BLaER1 treated with 17β-estradiol and CSF1 and Interleukin-3, amounts not matched to agents 10 nM and 100 nM (cell line): ENCODE data around the gene UCP2.

Experiments used
- H3K27ac ChIP-seq, 11 experiments: shearing (Covaris generic); formaldehyde crosslinking; 2 replicates each; pipeline ENCODE4 v1.8.1; 2022
- H3K27me3 ChIP-seq, 11 experiments: shearing (Covaris generic); formaldehyde crosslinking; 2 replicates each; pipeline ENCODE4 v1.8.1; 2022
- H3K36me3 ChIP-seq, 11 experiments: shearing (Covaris generic); formaldehyde crosslinking; 2 replicates each; pipeline ENCODE4 v1.8.1; 2022
- H3K4me1 ChIP-seq, 10 experiments: shearing (Covaris generic); formaldehyde crosslinking; 2 replicates each; pipeline ENCODE4 v1.8.1; 2022
- H3K4me2 ChIP-seq, 11 experiments: shearing (Covaris generic); formaldehyde crosslinking; 2 replicates each; pipeline ENCODE4 v1.8.1; 2022
- H3K4me3 ChIP-seq, 10 experiments: shearing (Covaris generic); formaldehyde crosslinking; 2 replicates each; pipeline ENCODE4 v1.8.1; 2022
- H3K9ac ChIP-seq, 11 experiments: shearing (Covaris generic); formaldehyde crosslinking; 2 replicates each; pipeline ENCODE4 v1.8.1; 2022
- H3K9me3 ChIP-seq, 11 experiments: shearing (Covaris generic); formaldehyde crosslinking; replicated peaks in 1 of 11; 2 replicates each; pipeline ENCODE4 v1.8.1; 2022
- H4K20me1 ChIP-seq, 11 experiments: shearing (Covaris generic); formaldehyde crosslinking; 2 replicates each; pipeline ENCODE4 v1.8.1; 2022
- Cebpa-rat ChIP-seq, 11 experiments: shearing (Covaris generic); IDR thresholded peaks; 2 replicates each; pipeline ENCODE4 v1.8.1; 2022

UCP2 gene

GRCh38 chr11:73980001-73980961 lies 2.4 kb downstream of the UCP2 start:
- Histone ChIP-seq H3K4me2 (peak overlapping the region; percentile 91 to 100 (median 98)), H3K36me3 (peaks cover 45 to 68% (median 59%) of the 10 kb centered on the region in 11 experiments), H3K4me1 (peaks cover 50 to 80% (median 64%) of the 10 kb centered on the region in 10 experiments), H3K9me3 (no peaks in the 10 kb centered on the region), H3K27ac (peak overlapping the region; percentile 34 to 98 (median 92); a peak in 21 of 22 replicates), H3K4me3 (peak overlapping the region; percentile 75 to 96 (median 85); a peak in 19 of 20 replicates), H3K9ac (peak overlapping the region; percentile 86 to 97 (median 91)), H4K20me1 (peaks cover 0 to 73% (median 13%) of the 10 kb centered on the region in 11 experiments; a peak in 12 of 22 replicates), H3K27me3 (no peaks in the 10 kb centered on the region)
- TF ChIP-seq Cebpa-rat (IDR thresholded peaks at IDR 0.05): no peak

GRCh38 chr11:73978576-73979086 lies 4.0 kb downstream of the UCP2 start:
- Histone ChIP-seq H3K4me1 (peaks cover 53 to 83% (median 69%) of the 10 kb centered on the region in 10 experiments), H3K36me3 (peaks cover 58 to 84% (median 73%) of the 10 kb centered on the region in 11 experiments), H3K27ac (peak overlapping the region; percentile 34 to 98 (median 92); a peak in 14 of 22 replicates), H4K20me1 (peaks cover 0 to 89% (median 24%) of the 10 kb centered on the region in 11 experiments; a peak in 13 of 22 replicates), H3K9me3 (no peaks in the 10 kb centered on the region), H3K4me2 (peak overlapping the region; percentile 91 to 100 (median 98); a peak in 21 of 22 replicates), H3K4me3 (peak overlapping the region in 3 of 10 experiments; percentile 89 to 96 (median 96); a peak in 4 of 20 replicates), H3K9ac (peak overlapping the region in 2 of 11 experiments; percentile 96 to 97; a peak in 5 of 22 replicates), H3K27me3 (no peaks in the 10 kb centered on the region)
- TF ChIP-seq Cebpa-rat (IDR thresholded peaks at IDR 0.05): no peak

GRCh38 chr11:73977856-73978519 lies 4.7 kb downstream of the UCP2 start:
- peaks cover 60 to 90% (median 78%) of the 10 kb centered on the region in 11 experiments for H3K36me3 ChIP-seq

GRCh38 chr11:73976451-73977151 lies 6.0 kb downstream of the UCP2 start:
- Histone ChIP-seq H3K36me3 (peaks cover 64 to 91% (median 78%) of the 10 kb centered on the region in 11 experiments), H3K27ac (no peak overlapping the region), H3K27me3 (no peaks in the 10 kb centered on the region), H4K20me1 (peaks cover 0 to 100% (median 24%) of the 10 kb centered on the region in 11 experiments; a peak in 13 of 22 replicates), H3K4me2 (peak overlapping the region in 4 of 11 experiments; percentile 28 to 100 (median 99); a peak in 7 of 22 replicates), H3K4me3 (peak overlapping the region in 1 of 10 experiments; percentile 96; a peak in 1 of 20 replicates), H3K4me1 (peaks cover 49 to 91% (median 70%) of the 10 kb centered on the region in 10 experiments), H3K9ac (peak overlapping the region in 1 of 11 experiments; percentile 96; a peak in 2 of 22 replicates), H3K9me3 (no peaks in the 10 kb centered on the region)
- TF ChIP-seq Cebpa-rat (IDR thresholded peaks at IDR 0.05): no peak

More at GRCh38 chr11:73977856-73978519, 4.7 kb downstream of the UCP2 start:
- TF ChIP-seq Cebpa-rat (IDR thresholded peaks at IDR 0.05): no peak
- Histone ChIP-seq H3K4me1 (peaks cover 51 to 86% (median 71%) of the 10 kb centered on the region in 10 experiments), H3K9ac (peak overlapping the region in 2 of 11 experiments; percentile 96 to 97; a peak in 4 of 22 replicates), H3K4me3 (peak overlapping the region in 2 of 10 experiments; percentile 96; a peak in 4 of 20 replicates), H3K4me2 (peak overlapping the region; percentile 91 to 100 (median 98); a peak in 8 of 22 replicates), H3K9me3 (no peaks in the 10 kb centered on the region), H4K20me1 (peaks cover 0 to 96% (median 24%) of the 10 kb centered on the region in 11 experiments; a peak in 13 of 22 replicates), H3K27ac (peak overlapping the region in 7 of 11 experiments; percentile 88 to 98 (median 92); a peak in 8 of 22 replicates), H3K27me3 (no peaks in the 10 kb centered on the region)

GRCh38 chr11:73975479-73975757 lies 7.2 kb downstream of the UCP2 start:
- no peak for TF ChIP-seq Cebpa-rat (IDR thresholded peaks at IDR 0.05)
- Histone ChIP-seq H3K36me3 (peaks cover 62 to 80% (median 68%) of the 10 kb centered on the region in 11 experiments), H4K20me1 (peaks cover 0 to 100% (median 16%) of the 10 kb centered on the region in 11 experiments; a peak in 13 of 22 replicates)

GRCh38 chr11:73974604-73975478 lies 7.8 kb downstream of the UCP2 start:
- no peaks in the 10 kb centered on the region for H3K27me3 ChIP-seq
- peak overlapping the region; percentile 36 to 100 (median 64) for H3K4me2 ChIP-seq
- H3K36me3 ChIP-seq: peaks cover 58 to 79% (median 66%) of the 10 kb centered on the region in 11 experiments
- H4K20me1 ChIP-seq: peaks cover 0 to 95% (median 16%) of the 10 kb centered on the region in 11 experiments; a peak in 11 of 22 replicates
- peaks cover 32 to 82% (median 53%) of the 10 kb centered on the region in 10 experiments for H3K4me1 ChIP-seq
- peak overlapping the region in 2 of 11 experiments; percentile 47 to 57; a peak in 4 of 22 replicates for H3K9ac ChIP-seq
- no peak overlapping the region; a peak in 1 of 20 replicates for H3K4me3 ChIP-seq
- TF ChIP-seq Cebpa-rat (IDR thresholded peaks at IDR 0.05): no peak
- peak overlapping the region in 7 of 11 experiments; percentile 25 to 42 (median 32); a peak in 9 of 22 replicates for H3K27ac ChIP-seq
- H3K9me3 ChIP-seq: no peaks in the 10 kb centered on the region

More at GRCh38 chr11:73975479-73975757, 7.2 kb downstream of the UCP2 start:
- H3K27ac ChIP-seq: peak overlapping the region in 1 of 11 experiments; percentile 32; a peak in 1 of 22 replicates
- H3K27me3 ChIP-seq: no peaks in the 10 kb centered on the region
- H3K4me3 ChIP-seq: no peak overlapping the region; a peak in 1 of 20 replicates
- peak overlapping the region in 2 of 11 experiments; percentile 47 to 57; a peak in 1 of 22 replicates for H3K9ac ChIP-seq
- no peaks in the 10 kb centered on the region for H3K9me3 ChIP-seq
- H3K4me2 ChIP-seq: peak overlapping the region in 9 of 11 experiments; percentile 19 to 100 (median 69); a peak in 14 of 22 replicates
- H3K4me1 ChIP-seq: peaks cover 37 to 82% (median 59%) of the 10 kb centered on the region in 10 experiments
